ENCODE measurements around the gene ALS2CL.

GRCh38 chr3:46700772-46701171 lies 7.3 kb upstream of the ALS2CL start:
- no peak for TF ChIP-seq POLR2AphosphoS5 (IDR thresholded peaks at IDR 0.05; ENCODE audit: low read depth)
- no peak for TF ChIP-seq CTCF (conservative IDR thresholded peaks at IDR 0.05; ENCODE audit: low read depth in 2 of 2)
- no peak for TF ChIP-seq ZNF331 (CRISPR knock-in tag; IDR thresholded peaks at IDR 0.05; ENCODE audit: low read depth)
- TF ChIP-seq EZH2phosphoT487 (IDR thresholded peaks at IDR 0.05; ENCODE audit: unreplicated experiment) = no peak
- TF ChIP-seq, protein P1, sequence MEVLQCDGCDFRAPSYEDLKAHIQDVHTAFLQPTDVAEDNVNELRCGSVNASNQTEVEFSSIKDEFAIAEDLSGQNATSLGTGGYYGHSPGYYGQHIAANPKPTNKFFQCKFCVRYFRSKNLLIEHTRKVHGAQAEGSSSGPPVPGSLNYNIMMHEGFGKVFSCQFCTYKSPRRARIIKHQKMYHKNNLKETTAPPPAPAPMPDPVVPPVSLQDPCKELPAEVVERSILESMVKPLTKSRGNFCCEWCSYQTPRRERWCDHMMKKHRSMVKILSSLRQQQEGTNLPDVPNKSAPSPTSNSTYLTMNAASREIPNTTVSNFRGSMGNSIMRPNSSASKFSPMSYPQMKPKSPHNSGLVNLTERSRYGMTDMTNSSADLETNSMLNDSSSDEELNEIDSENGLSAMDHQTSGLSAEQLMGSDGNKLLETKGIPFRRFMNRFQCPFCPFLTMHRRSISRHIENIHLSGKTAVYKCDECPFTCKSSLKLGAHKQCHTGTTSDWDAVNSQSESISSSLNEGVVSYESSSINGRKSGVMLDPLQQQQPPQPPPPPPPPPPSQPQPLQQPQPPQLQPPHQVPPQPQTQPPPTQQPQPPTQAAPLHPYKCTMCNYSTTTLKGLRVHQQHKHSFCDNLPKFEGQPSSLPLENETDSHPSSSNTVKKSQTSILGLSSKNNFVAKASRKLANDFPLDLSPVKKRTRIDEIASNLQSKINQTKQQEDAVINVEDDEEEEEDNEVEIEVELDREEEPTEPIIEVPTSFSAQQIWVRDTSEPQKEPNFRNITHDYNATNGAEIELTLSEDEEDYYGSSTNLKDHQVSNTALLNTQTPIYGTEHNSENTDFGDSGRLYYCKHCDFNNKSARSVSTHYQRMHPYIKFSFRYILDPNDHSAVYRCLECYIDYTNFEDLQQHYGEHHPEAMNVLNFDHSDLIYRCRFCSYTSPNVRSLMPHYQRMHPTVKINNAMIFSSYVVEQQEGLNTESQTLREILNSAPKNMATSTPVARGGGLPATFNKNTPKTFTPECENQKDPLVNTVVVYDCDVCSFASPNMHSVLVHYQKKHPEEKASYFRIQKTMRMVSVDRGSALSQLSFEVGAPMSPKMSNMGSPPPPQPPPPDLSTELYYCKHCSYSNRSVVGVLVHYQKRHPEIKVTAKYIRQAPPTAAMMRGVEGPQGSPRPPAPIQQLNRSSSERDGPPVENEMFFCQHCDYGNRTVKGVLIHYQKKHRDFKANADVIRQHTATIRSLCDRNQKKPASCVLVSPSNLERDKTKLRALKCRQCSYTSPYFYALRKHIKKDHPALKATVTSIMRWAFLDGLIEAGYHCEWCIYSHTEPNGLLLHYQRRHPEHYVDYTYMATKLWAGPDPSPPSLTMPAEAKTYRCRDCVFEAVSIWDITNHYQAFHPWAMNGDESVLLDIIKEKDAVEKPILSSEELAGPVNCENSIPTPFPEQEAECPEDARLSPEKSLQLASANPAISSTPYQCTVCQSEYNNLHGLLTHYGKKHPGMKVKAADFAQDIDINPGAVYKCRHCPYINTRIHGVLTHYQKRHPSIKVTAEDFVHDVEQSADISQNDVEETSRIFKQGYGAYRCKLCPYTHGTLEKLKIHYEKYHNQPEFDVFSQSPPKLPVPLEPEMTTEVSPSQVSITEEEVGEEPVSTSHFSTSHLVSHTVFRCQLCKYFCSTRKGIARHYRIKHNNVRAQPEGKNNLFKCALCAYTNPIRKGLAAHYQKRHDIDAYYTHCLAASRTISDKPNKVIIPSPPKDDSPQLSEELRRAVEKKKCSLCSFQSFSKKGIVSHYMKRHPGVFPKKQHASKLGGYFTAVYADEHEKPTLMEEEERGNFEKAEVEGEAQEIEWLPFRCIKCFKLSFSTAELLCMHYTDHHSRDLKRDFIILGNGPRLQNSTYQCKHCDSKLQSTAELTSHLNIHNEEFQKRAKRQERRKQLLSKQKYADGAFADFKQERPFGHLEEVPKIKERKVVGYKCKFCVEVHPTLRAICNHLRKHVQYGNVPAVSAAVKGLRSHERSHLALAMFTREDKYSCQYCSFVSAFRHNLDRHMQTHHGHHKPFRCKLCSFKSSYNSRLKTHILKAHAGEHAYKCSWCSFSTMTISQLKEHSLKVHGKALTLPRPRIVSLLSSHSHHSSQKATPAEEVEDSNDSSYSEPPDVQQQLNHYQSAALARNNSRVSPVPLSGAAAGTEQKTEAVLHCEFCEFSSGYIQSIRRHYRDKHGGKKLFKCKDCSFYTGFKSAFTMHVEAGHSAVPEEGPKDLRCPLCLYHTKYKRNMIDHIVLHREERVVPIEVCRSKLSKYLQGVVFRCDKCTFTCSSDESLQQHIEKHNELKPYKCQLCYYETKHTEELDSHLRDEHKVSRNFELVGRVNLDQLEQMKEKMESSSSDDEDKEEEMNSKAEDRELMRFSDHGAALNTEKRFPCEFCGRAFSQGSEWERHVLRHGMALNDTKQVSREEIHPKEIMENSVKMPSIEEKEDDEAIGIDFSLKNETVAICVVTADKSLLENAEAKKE (CRISPR knock-in tag; IDR thresholded peaks at IDR 0.05) = no peak
- TF ChIP-seq EZH2 (IDR thresholded peaks at IDR 0.05; ENCODE audit: low read depth, unreplicated experiment) = no peak
- TF ChIP-seq JUNB (IDR thresholded peaks at IDR 0.05; ENCODE audit: unreplicated experiment) = no peak
- no peak for TF ChIP-seq REST (IDR thresholded peaks at IDR 0.05; ENCODE audit: unreplicated experiment)
- TF ChIP-seq CREB1 (CRISPR knock-in tag; IDR thresholded peaks at IDR 0.05; ENCODE audit: low read depth) = no peak
- TF ChIP-seq ZNF114 (CRISPR knock-in tag; IDR thresholded peaks at IDR 0.05) = no peak

All from GM23338 (cell line).